Stimulated activated CD8-positive, alpha-beta memory T cell treated with anti-CD3 and anti-CD28 coated beads, Interleukin-4, amount 100 ng/mL, for 24 hours (primary cell): ENCODE data around the gene MYO1C.
"Not testable (repeated sequence)": the region's sequence is repeated elsewhere in the genome, so short reads cannot be mapped to it uniquely, and the experiment has no call there.

Experiments
- DNase-seq: peaks from one replicate; pipeline ENCODE4 v3.0.0-alpha.2; 2020; ENCODE audit warnings: low read depth

Gene MYO1C

GRCh38 chr17:1509290-1509881, 16.9 kb upstream of the MYO1C start:
- no peak for DNase-seq

GRCh38 chr17:1508709-1509108, 16.2 kb upstream of the MYO1C start:
- DNase-seq, result not testable (repeated sequence)

- DNase-seq, result no peak
Measured at GRCh38 chr17:1506649-1507267, 14.3 kb upstream of the MYO1C start.

- DNase-seq, result no peak
Measured at GRCh38 chr17:1505586-1505985, 13.1 kb upstream of the MYO1C start.

- no peak for DNase-seq
Measured at GRCh38 chr17:1504866-1505265, 12.4 kb upstream of the MYO1C start.

- DNase-seq, result no peak
Measured at GRCh38 chr17:1503699-1504098, 11.2 kb upstream of the MYO1C start.

- DNase-seq, result no peak
Measured at GRCh38 chr17:1498869-1499268, 6.4 kb upstream of the MYO1C start.

- no peak for DNase-seq
Measured at GRCh38 chr17:1498233-1498632, 5.7 kb upstream of the MYO1C start.

- DNase-seq, result no peak
Measured at GRCh38 chr17:1497831-1498230, 5.3 kb upstream of the MYO1C start.

GRCh38 chr17:1496869-1497268, 4.4 kb upstream of the MYO1C start:
- no peak for DNase-seq

GRCh38 chr17:1495265-1495989, 2.9 kb upstream of the MYO1C start:
- no peak for DNase-seq

- no peak for DNase-seq
Measured at GRCh38 chr17:1494736-1495253, 2.3 kb upstream of the MYO1C start.

- DNase-seq, result no peak
Measured at GRCh38 chr17:1494203-1494602, 1.7 kb upstream of the MYO1C start.

- DNase-seq, result no peak
Measured at GRCh38 chr17:1493291-1493980, 950 bp upstream of the MYO1C start.

- no peak for DNase-seq
Measured at GRCh38 chr17:1491443-1492248, 840 bp downstream of the MYO1C start.

- peak; percentile 52 for DNase-seq
Measured at GRCh38 chr17:1490643-1491442, 1.6 kb downstream of the MYO1C start.

GRCh38 chr17:1488826-1489270, 3.6 kb downstream of the MYO1C start:
- no peak for DNase-seq

GRCh38 chr17:1487939-1488825, 4.3 kb downstream of the MYO1C start:
- peak; percentile 54 for DNase-seq

- DNase-seq, result peak; percentile 68
Measured at GRCh38 chr17:1486802-1487695, 5.4 kb downstream of the MYO1C start.
